Endodermal cell (in vitro differentiated cells): Measurements from ENCODE around the gene TMCO4. TPM values are rescaled to one million over a fixed set of nuclear protein-coding genes. Genes with fewer than 3 reads are reported as not detected.
"Not testable (repeated sequence)": the region's sequence is repeated elsewhere in the genome, so short reads cannot be mapped to it uniquely, and the experiment has no call there.

Experiments used
- DNase-seq: peaks from one replicate; pipeline ENCODE4 v3.0.0-alpha.2; 2017
- H3K27ac ChIP-seq: 2 replicates; pipeline ENCODE4 v1.5.1; 2013; ENCODE audit warnings: mild to moderate bottlenecking, low read depth, low read length, moderate library complexity
- H3K27me3 ChIP-seq: 2 replicates; pipeline ENCODE4 v1.6.1; 2013; ENCODE audit warnings: mild to moderate bottlenecking, low read length, moderate library complexity; ENCODE audit not compliant: insufficient read depth, control insufficient read depth, poor library complexity, severe bottlenecking
- H3K36me3 ChIP-seq: 2 replicates; pipeline ENCODE4 v1.7.0; 2013; ENCODE audit warnings: mild to moderate bottlenecking, low read length, moderate library complexity; ENCODE audit not compliant: control insufficient read depth, insufficient read depth
- H3K4me1 ChIP-seq: one replicate; pipeline ENCODE4 v1.7.0; 2013; ENCODE audit warnings: low read length; ENCODE audit not compliant: control insufficient read depth, insufficient read depth
- H3K4me3 ChIP-seq: 2 replicates; pipeline ENCODE4 v1.5.1; 2013; ENCODE audit warnings: mild to moderate bottlenecking, low read length, moderate library complexity
- H3K9ac ChIP-seq: 2 replicates; pipeline ENCODE4 v1.6.1; 2013; ENCODE audit warnings: mild to moderate bottlenecking, low read length, moderate library complexity; ENCODE audit not compliant: poor library complexity, severe bottlenecking; ENCODE audit errors: extremely low read depth
- H3K9me3 ChIP-seq: 2 replicates; pipeline ENCODE4 v1.6.1; 2013; ENCODE audit warnings: mild to moderate bottlenecking, low read length, moderate library complexity; ENCODE audit not compliant: control insufficient read depth
- H3K27ac Mint-ChIP-seq: 2 replicates; pipeline ENCODE4 v1.8.0; 2020; ENCODE audit warnings: mixed read lengths
- H3K27me3 Mint-ChIP-seq: 2 replicates; pipeline ENCODE4 v1.8.0; 2021; ENCODE audit warnings: mild to moderate bottlenecking, mixed read lengths; ENCODE audit not compliant: insufficient read depth
- H3K36me3 Mint-ChIP-seq: 2 replicates; pipeline ENCODE4 v1.8.0; 2020; ENCODE audit warnings: low read depth, mixed read lengths
- H3K4me1 Mint-ChIP-seq: 2 replicates; pipeline ENCODE4 v1.8.0; 2020; ENCODE audit warnings: mixed read lengths
- H3K4me3 Mint-ChIP-seq: 2 replicates; pipeline ENCODE4 v1.8.0; 2020; ENCODE audit warnings: mild to moderate bottlenecking, moderate library complexity, mixed read lengths
- H3K9me3 Mint-ChIP-seq: 2 replicates; pipeline ENCODE4 v1.8.0; 2020; ENCODE audit warnings: mild to moderate bottlenecking, mixed read lengths
- CTCF ChIP-seq: fragments of 200-600 bp; sonication (generic); conservative IDR thresholded peaks from 2 replicates; pipeline ENCODE4 v1.5.0; 2021; ENCODE audit warnings: antibody characterized with exemption, mild to moderate bottlenecking
- WGBS, 2 experiments: methylation state at CpG; one replicate each; pipeline versions ENCODE4 v1.1.5 to v1.1.7; 2013; ENCODE audit warnings: missing lambda C conversion rate in 2 of 2, mixed read lengths in 1 of 2; ENCODE audit not compliant: insufficient coverage in 1 of 2, insufficient read length in 1 of 2; 5-methylcytosine and 5-hydroxymethylcytosine counted together
- total RNA-seq, 2 donors: library from RNA; stranded (reverse); fragmentation: NEBNext Ultra II Directional in 1 of 2; extraction: Animal tissue kit (Norgen Biotek cat#: 25700) in 1 of 2; gene quantifications; 2 replicates in 1 of 2; 3 replicates in 1 of 2; pipeline ENCODE4 v1.2.1, GENCODE V29; 2021

The TMCO4 gene
- total RNA-seq, 2 donors from 2014 or later = 6.2 to 6.6 TPM

- peaks cover 12% of the 10 kb centered on the region for H3K4me1 Mint-ChIP-seq
- Histone ChIP-seq H3K4me1 (peaks cover 8% of the 10 kb centered on the region), H3K27ac (no peak overlapping the region), H3K9ac (no peak overlapping the region), H3K27me3 (no peaks in the 10 kb centered on the region), H3K4me3 (no peak overlapping the region), H3K36me3 (no peaks in the 10 kb centered on the region), H3K9me3 (no peaks in the 10 kb centered on the region)
- WGBS, 2 experiments = 86 to 100% methylated on average over 1 to 5 of the region's 5 CpGs
- no peak for TF ChIP-seq CTCF
- H3K9me3 Mint-ChIP-seq = no peaks in the 10 kb centered on the region
- no peak for DNase-seq
- H3K36me3 Mint-ChIP-seq = no peaks in the 10 kb centered on the region
- peaks cover 4% of the 10 kb centered on the region for H3K27me3 Mint-ChIP-seq
- no peak overlapping the region for H3K27ac Mint-ChIP-seq
- H3K4me3 Mint-ChIP-seq = no peak overlapping the region
Observed at GRCh38 chr1:19636065-19636464, 163.7 kb downstream of the TMCO4 start.

GRCh38 chr1:19635646-19636045 lies 164.1 kb downstream of the TMCO4 start:
- no peak overlapping the region for H3K9ac ChIP-seq
- no peak for DNase-seq
- 85 to 89% methylated on average over 4 of the region's 4 CpGs for WGBS, 2 experiments
- Mint-ChIP-seq H3K27me3 (peaks cover under 1% of the 10 kb centered on the region), H3K36me3 (no peaks in the 10 kb centered on the region), H3K9me3 (no peaks in the 10 kb centered on the region), H3K27ac (no peak overlapping the region), H3K4me3 (no peak overlapping the region), H3K4me1 (peaks cover 8% of the 10 kb centered on the region)
- no peak overlapping the region for H3K4me3 ChIP-seq
- H3K27me3 ChIP-seq = no peaks in the 10 kb centered on the region
- H3K36me3 ChIP-seq = no peaks in the 10 kb centered on the region
- peaks cover 4% of the 10 kb centered on the region for H3K4me1 ChIP-seq
- TF ChIP-seq CTCF = no peak
- H3K9me3 ChIP-seq = no peaks in the 10 kb centered on the region
- H3K27ac ChIP-seq = no peak overlapping the region

GRCh38 chr1:19635064-19635463 lies 164.7 kb downstream of the TMCO4 start:
- not testable (repeated sequence) for H3K9me3 Mint-ChIP-seq, DNase-seq, H3K36me3 ChIP-seq, H3K4me1 Mint-ChIP-seq, H3K27ac Mint-ChIP-seq, H3K9me3 ChIP-seq, H3K27me3 Mint-ChIP-seq, H3K9ac ChIP-seq, H3K27ac ChIP-seq, H3K4me3 ChIP-seq, H3K4me3 Mint-ChIP-seq, H3K36me3 Mint-ChIP-seq, H3K4me1 ChIP-seq, H3K27me3 ChIP-seq
- 88 to 97% methylated on average over 9 of the region's 9 CpGs for WGBS, 2 experiments

- Mint-ChIP-seq H3K27me3 (no peaks in the 10 kb centered on the region), H3K36me3 (peaks cover 7% of the 10 kb centered on the region), H3K9me3 (no peaks in the 10 kb centered on the region), H3K4me3 (no peak overlapping the region), H3K4me1 (peaks cover 4% of the 10 kb centered on the region), H3K27ac (no peak overlapping the region)
- H3K9ac ChIP-seq = no peak overlapping the region
- DNase-seq = no peak
- WGBS, 2 experiments = 96% methylated on average over 2 of the region's 2 CpGs; no CpG with 5 or more reads in 1 of the 2 experiments
- H3K36me3 ChIP-seq = no peaks in the 10 kb centered on the region
- no peak for TF ChIP-seq CTCF
- no peaks in the 10 kb centered on the region for H3K4me1 ChIP-seq
- H3K4me3 ChIP-seq = no peak overlapping the region
- no peaks in the 10 kb centered on the region for H3K27me3 ChIP-seq
- H3K9me3 ChIP-seq = no peaks in the 10 kb centered on the region
- H3K27ac ChIP-seq = no peak overlapping the region
Observed at GRCh38 chr1:19633106-19633505, 166.6 kb downstream of the TMCO4 start.
